HCT116 (cell line): ENCODE measurements around the gene WDR72. TPM values are rescaled to one million over a fixed set of nuclear protein-coding genes. Genes with fewer than 3 reads are reported as not detected.
"Not testable (repeated sequence)": the region's sequence is repeated elsewhere in the genome, so short reads cannot be mapped to it uniquely, and the experiment has no call there.

Experiments
- ATAC-seq: fragments of 200-7000 bp; cut with Tn5 transposase; 2 replicates; pipeline ENCODE4 v1.9.1; 2020; ENCODE audit warnings: mild to moderate bottlenecking, moderate library complexity
- BruUV-seq: library from RNA; stranded (reverse); fragments of 400-500 nt; replicated peaks from 2 replicates; lab custom pipeline; 2021; lab: Mats Ljungman, UMichigan
- CTCF ChIA-PET: fragments of 300-600 bp; sonication (Branson Sonifier 250); formaldehyde crosslinking; loops from one replicate; lab custom pipeline; 2021; ENCODE audit warnings: antibody characterized with exemption; lab: Charles Lee
- POLR2A ChIA-PET: fragments of 300-600, 350-600 bp; sonication (Branson Sonifier 250); formaldehyde crosslinking; loops from one replicate; lab custom pipeline; 2021; ENCODE audit warnings: antibody characterized with exemption; lab: Charles Lee
- RAD21 ChIA-PET, 2 experiments: fragments of 300-600 bp; sonication (Branson Sonifier 250); formaldehyde crosslinking; loops; one replicate each; lab custom pipeline; 2023; ENCODE audit warnings: low total read pairs in 2 of 2; ENCODE audit not compliant: uncharacterized antibody in 2 of 2, unreplicated experiment in 2 of 2, low non-redundant PET in 1 of 2; lab: Charles Lee
- DNase-seq: peaks from one replicate; pipeline ENCODE4 v3.0.0-alpha.2; 2010; ENCODE audit warnings: low read depth, low spot score
- H2AFZ ChIP-seq: fragments of 200-600 bp; shearing (Covaris generic), sonication (generic); 2 replicates; pipeline ENCODE4 v1.6.1; 2017; ENCODE audit warnings: low read depth, mixed run types, mixed read lengths, antibody characterized with exemption, low read length; ENCODE audit not compliant: poor library complexity, severe bottlenecking
- H3K27ac ChIP-seq: 2 replicates; pipeline ENCODE4 v1.5.1; 2012; ENCODE audit warnings: low read depth, low read length
- H3K27me3 ChIP-seq: fragments of 200-600 bp; sonication (generic); 2 replicates; pipeline ENCODE4 v1.6.1; 2016; ENCODE audit warnings: mixed run types, low read length, mixed read lengths; ENCODE audit not compliant: insufficient read depth
- H3K36me3 ChIP-seq, 2 experiments: fragments of 200-500 bp in 1 of 2; fragments of 200-600 bp in 1 of 2; sonication (Bioruptor generic) in 1 of 2; sonication (generic) in 1 of 2; 2 replicates each; pipeline versions ENCODE4 v1.5.1 to v1.6.1; 2014 to 2016; ENCODE audit warnings: low read length in 2 of 2, inconsistent platforms in 1 of 2, mixed read lengths in 1 of 2, mixed run types in 1 of 2; ENCODE audit not compliant: insufficient read depth in 2 of 2, control insufficient read depth in 1 of 2
- H3K4me1 ChIP-seq, 2 experiments: fragments of 200-600 bp in 1 of 2; sonication (generic) in 1 of 2; 2 replicates each; pipeline versions ENCODE4 v1.5.1 to v1.6.1; 2012 to 2017; ENCODE audit warnings: low read length in 2 of 2, inconsistent platforms in 1 of 2, mild to moderate bottlenecking in 1 of 2, mixed read lengths in 1 of 2, mixed run types in 1 of 2, moderate library complexity in 1 of 2; ENCODE audit not compliant: insufficient read depth in 2 of 2, control insufficient read depth in 1 of 2
- H3K4me2 ChIP-seq: fragments of 200-600 bp; sonication (generic); 2 replicates; pipeline ENCODE4 v1.6.1; 2017; ENCODE audit warnings: mixed run types, low read length, mixed read lengths
- H3K4me3 ChIP-seq, 2 experiments: fragments of 200-600 bp in 1 of 2; sonication (generic) in 1 of 2; replicated peaks in 1 of 2; 2 replicates each; pipeline ENCODE4 v1.5.1; 2011 to 2016; ENCODE audit warnings: low read length in 2 of 2, control low read depth in 1 of 2, low read depth in 1 of 2, mild to moderate bottlenecking in 1 of 2, mixed read lengths in 1 of 2, mixed run types in 1 of 2
- H3K79me2 ChIP-seq: fragments of 200-600 bp; sonication (generic); 2 replicates; pipeline ENCODE4 v1.6.1; 2017; ENCODE audit warnings: mild to moderate bottlenecking, mixed run types, low read length, moderate library complexity, mixed read lengths; ENCODE audit not compliant: insufficient read depth
- H3K9ac ChIP-seq: fragments of 200-600 bp; sonication (generic); 2 replicates; pipeline ENCODE4 v1.6.1; 2016; ENCODE audit warnings: low read length, mixed read lengths
- H3K9me2 ChIP-seq: fragments of 200-600 bp; sonication (generic), shearing (Covaris generic); 2 replicates; pipeline ENCODE4 v1.6.1; 2017; ENCODE audit warnings: mixed run types, mild to moderate bottlenecking, moderate library complexity; ENCODE audit not compliant: insufficient read depth
- H3K9me3 ChIP-seq, 2 experiments: fragments of 200-500 bp in 1 of 2; fragments of 200-600 bp in 1 of 2; sonication (Bioruptor generic) in 1 of 2; sonication (generic) in 1 of 2; 2 replicates each; pipeline ENCODE4 v1.6.1; 2014 to 2017; ENCODE audit warnings: low read length in 2 of 2, mixed read lengths in 2 of 2, inconsistent platforms in 1 of 2, low read depth in 1 of 2, mild to moderate bottlenecking in 1 of 2, mixed run types in 1 of 2, moderate library complexity in 1 of 2; ENCODE audit not compliant: control insufficient read depth in 1 of 2, insufficient read depth in 1 of 2
- H4K20me1 ChIP-seq: fragments of 200-600 bp; sonication (generic), shearing (Covaris generic); 2 replicates; pipeline ENCODE4 v1.6.1; 2017; ENCODE audit warnings: mixed run types, mild to moderate bottlenecking, moderate library complexity; ENCODE audit not compliant: insufficient read depth
- CBX3 ChIP-seq: IDR thresholded peaks from 2 replicates; pipeline ENCODE4 v1.6.1; 2012; ENCODE audit warnings: low read depth
- CEBPB ChIP-seq: IDR thresholded peaks from 2 replicates; pipeline ENCODE4 v1.6.1; 2012; ENCODE audit warnings: low read depth
- EGR1 ChIP-seq: IDR thresholded peaks from 2 replicates; pipeline ENCODE4 v1.6.1; 2012; ENCODE audit warnings: low read depth
- ELF1 ChIP-seq: IDR thresholded peaks from 2 replicates; pipeline ENCODE4 v1.6.1; 2012; ENCODE audit warnings: low read depth, borderline replicate concordance
- EZH2 ChIP-seq: fragments of 200-600 bp; sonication (generic); IDR thresholded peaks from 2 replicates; pipeline ENCODE4 v1.6.1; 2017; ENCODE audit warnings: antibody characterized with exemption, mixed run types
- EZH2phosphoT487 ChIP-seq: fragments of 200-600 bp; IDR thresholded peaks from 2 replicates; pipeline ENCODE4 v1.6.1; 2018; ENCODE audit warnings: antibody characterized with exemption, borderline replicate concordance
- POLR2AphosphoS5 ChIP-seq: IDR thresholded peaks from 2 replicates; pipeline ENCODE4 v1.6.1; 2011; ENCODE audit warnings: mild to moderate bottlenecking, low read depth, low read length, moderate library complexity
- SIN3A ChIP-seq: IDR thresholded peaks from 2 replicates; pipeline ENCODE4 v1.6.1; 2012; ENCODE audit warnings: low read depth
- SP1 ChIP-seq: IDR thresholded peaks from 2 replicates; pipeline ENCODE4 v1.6.1; 2012; ENCODE audit warnings: low read depth
- SRF ChIP-seq: IDR thresholded peaks from 2 replicates; pipeline ENCODE4 v1.6.1; 2012; ENCODE audit warnings: low read depth
- TCF7L2 ChIP-seq: IDR thresholded peaks from 2 replicates; pipeline ENCODE4 v1.7.0; 2011; ENCODE audit warnings: borderline replicate concordance, inconsistent platforms; ENCODE audit not compliant: insufficient read depth, insufficient read length; ENCODE audit errors: extremely low read depth
- ZFX ChIP-seq: fragments of 450-650 bp; IDR thresholded peaks from 2 replicates; pipeline ENCODE4 v1.6.1; 2017
- ZNF274 ChIP-seq: fragments of 200-500 bp; sonication (Bioruptor generic); IDR thresholded peaks from 2 replicates; pipeline ENCODE4 v1.6.1; 2014; ENCODE audit warnings: mild to moderate bottlenecking, low read depth, low read length, inconsistent platforms
- intact Hi-C: fragments of 100-400 bp; cut with micrococcal nuclease; formaldehyde crosslinking; loops from 2 replicates; pipeline ENCODE4 v1.10.0; 2022
- total RNA-seq: library from RNA; stranded (reverse); gene quantifications from one replicate; pipeline ENCODE4 v1.2.1, GENCODE V29; 2021; ENCODE audit not compliant: unreplicated experiment
- TF ChIP-seq, protein P1 (sequence below): IDR thresholded peaks from 2 replicates; pipeline ENCODE4 v1.6.1; 2012
- TF ChIP-seq, protein P2 (sequence below): IDR thresholded peaks from 2 replicates; pipeline ENCODE4 v1.6.1; 2012; ENCODE audit warnings: low read depth
- TF ChIP-seq, protein P3 (sequence below): IDR thresholded peaks from 2 replicates; pipeline ENCODE4 v1.6.1; 2012
- TF ChIP-seq, protein P4 (sequence below), 3 experiments: fragments of 200-600 bp in 1 of 3; sonication (generic) in 1 of 3; IDR thresholded peaks in 2 of 3; conservative IDR thresholded peaks in 1 of 3; 2 replicates each; pipeline ENCODE4 v1.5.1; 2012 to 2017; ENCODE audit warnings: low read depth in 2 of 3, low read length in 2 of 3, antibody characterized with exemption in 1 of 3, borderline replicate concordance in 1 of 3, control low read depth in 1 of 3, mild to moderate bottlenecking in 1 of 3, mixed read lengths in 1 of 3, mixed run types in 1 of 3, moderate library complexity in 1 of 3; ENCODE audit not compliant: insufficient read depth in 1 of 3

Gene WDR72
- total RNA-seq, 1 experiment from 2014 or later: 5.8 TPM

DNA sequence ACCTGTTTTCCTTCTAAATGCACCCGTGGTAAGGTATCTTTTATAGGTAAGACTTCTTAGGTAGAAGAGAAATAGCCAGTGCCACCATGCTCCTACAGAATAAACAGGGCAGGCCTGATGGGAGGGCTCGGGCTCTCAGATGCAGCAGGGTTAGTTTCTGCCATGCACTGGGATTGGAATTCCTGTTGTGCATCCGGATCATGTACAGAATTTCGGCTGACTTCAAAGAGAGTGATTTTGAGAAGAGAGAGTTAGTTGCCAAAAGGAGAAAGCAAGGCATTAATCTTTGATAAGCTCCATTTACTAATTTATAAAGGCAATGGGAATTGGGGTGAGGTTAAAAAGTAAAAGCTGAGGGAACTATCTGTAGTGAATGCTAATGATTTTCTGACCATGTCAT is 211.2 kb downstream of the WDR72 start:
- no peaks in the 10 kb centered on the region for H3K9me3 ChIP-seq
- intact Hi-C loops: no loop called here
- no peak overlapping the region for H3K9ac ChIP-seq
- H4K20me1 ChIP-seq: no peaks in the 10 kb centered on the region
- H3K4me3 ChIP-seq: no peak overlapping the region
- H3K79me2 ChIP-seq: no peaks in the 10 kb centered on the region
- H3K4me2 ChIP-seq: no peak overlapping the region
- no peaks in the 10 kb centered on the region for H3K4me1 ChIP-seq
- ChIA-PET RAD21 (no interaction called here), CTCF (no interaction called here), POLR2A (no interaction called here)
- ATAC-seq (no peak), DNase-seq (no peak)
- H3K27ac ChIP-seq: no peak overlapping the region
- H3K36me3 ChIP-seq: no peaks in the 10 kb centered on the region
- no peak overlapping the region for H2AFZ ChIP-seq
- BruUV-seq: no TSS peak
- no peaks in the 10 kb centered on the region for H3K27me3 ChIP-seq
- no peak for TF ChIP-seq SP1
- TF ChIP-seq ZNF274: no peak
- no peak for TF ChIP-seq ZFX
- TF ChIP-seq EZH2: no peak
- no peak for TF ChIP-seq SIN3A
- TF ChIP-seq, protein P1, sequence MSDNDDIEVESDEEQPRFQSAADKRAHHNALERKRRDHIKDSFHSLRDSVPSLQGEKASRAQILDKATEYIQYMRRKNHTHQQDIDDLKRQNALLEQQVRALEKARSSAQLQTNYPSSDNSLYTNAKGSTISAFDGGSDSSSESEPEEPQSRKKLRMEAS: no peak
- no peak for TF ChIP-seq POLR2AphosphoS5
- no peak for TF ChIP-seq TCF7L2
- no peak for TF ChIP-seq CBX3
- TF ChIP-seq, protein P2, sequence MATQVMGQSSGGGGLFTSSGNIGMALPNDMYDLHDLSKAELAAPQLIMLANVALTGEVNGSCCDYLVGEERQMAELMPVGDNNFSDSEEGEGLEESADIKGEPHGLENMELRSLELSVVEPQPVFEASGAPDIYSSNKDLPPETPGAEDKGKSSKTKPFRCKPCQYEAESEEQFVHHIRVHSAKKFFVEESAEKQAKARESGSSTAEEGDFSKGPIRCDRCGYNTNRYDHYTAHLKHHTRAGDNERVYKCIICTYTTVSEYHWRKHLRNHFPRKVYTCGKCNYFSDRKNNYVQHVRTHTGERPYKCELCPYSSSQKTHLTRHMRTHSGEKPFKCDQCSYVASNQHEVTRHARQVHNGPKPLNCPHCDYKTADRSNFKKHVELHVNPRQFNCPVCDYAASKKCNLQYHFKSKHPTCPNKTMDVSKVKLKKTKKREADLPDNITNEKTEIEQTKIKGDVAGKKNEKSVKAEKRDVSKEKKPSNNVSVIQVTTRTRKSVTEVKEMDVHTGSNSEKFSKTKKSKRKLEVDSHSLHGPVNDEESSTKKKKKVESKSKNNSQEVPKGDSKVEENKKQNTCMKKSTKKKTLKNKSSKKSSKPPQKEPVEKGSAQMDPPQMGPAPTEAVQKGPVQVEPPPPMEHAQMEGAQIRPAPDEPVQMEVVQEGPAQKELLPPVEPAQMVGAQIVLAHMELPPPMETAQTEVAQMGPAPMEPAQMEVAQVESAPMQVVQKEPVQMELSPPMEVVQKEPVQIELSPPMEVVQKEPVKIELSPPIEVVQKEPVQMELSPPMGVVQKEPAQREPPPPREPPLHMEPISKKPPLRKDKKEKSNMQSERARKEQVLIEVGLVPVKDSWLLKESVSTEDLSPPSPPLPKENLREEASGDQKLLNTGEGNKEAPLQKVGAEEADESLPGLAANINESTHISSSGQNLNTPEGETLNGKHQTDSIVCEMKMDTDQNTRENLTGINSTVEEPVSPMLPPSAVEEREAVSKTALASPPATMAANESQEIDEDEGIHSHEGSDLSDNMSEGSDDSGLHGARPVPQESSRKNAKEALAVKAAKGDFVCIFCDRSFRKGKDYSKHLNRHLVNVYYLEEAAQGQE: no peak
- no peak for TF ChIP-seq CEBPB
- no peak for TF ChIP-seq SRF
- TF ChIP-seq, protein P3, sequence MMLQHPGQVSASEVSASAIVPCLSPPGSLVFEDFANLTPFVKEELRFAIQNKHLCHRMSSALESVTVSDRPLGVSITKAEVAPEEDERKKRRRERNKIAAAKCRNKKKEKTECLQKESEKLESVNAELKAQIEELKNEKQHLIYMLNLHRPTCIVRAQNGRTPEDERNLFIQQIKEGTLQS: no peak
- no peak for TF ChIP-seq EZH2phosphoT487
- TF ChIP-seq, protein P4, sequence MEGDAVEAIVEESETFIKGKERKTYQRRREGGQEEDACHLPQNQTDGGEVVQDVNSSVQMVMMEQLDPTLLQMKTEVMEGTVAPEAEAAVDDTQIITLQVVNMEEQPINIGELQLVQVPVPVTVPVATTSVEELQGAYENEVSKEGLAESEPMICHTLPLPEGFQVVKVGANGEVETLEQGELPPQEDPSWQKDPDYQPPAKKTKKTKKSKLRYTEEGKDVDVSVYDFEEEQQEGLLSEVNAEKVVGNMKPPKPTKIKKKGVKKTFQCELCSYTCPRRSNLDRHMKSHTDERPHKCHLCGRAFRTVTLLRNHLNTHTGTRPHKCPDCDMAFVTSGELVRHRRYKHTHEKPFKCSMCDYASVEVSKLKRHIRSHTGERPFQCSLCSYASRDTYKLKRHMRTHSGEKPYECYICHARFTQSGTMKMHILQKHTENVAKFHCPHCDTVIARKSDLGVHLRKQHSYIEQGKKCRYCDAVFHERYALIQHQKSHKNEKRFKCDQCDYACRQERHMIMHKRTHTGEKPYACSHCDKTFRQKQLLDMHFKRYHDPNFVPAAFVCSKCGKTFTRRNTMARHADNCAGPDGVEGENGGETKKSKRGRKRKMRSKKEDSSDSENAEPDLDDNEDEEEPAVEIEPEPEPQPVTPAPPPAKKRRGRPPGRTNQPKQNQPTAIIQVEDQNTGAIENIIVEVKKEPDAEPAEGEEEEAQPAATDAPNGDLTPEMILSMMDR (IDR thresholded peaks at IDR 0.05 in 2 of 3, conservative IDR thresholded peaks at IDR 0.05 in 1 of 3; ENCODE audit: borderline replicate concordance in 1 of 3, insufficient read depth in 1 of 3, low read depth in 2 of 3, low read length in 2 of 3): no peak
- no peak for TF ChIP-seq EGR1
- TF ChIP-seq ELF1: no peak
- H3K9me2 ChIP-seq: no peaks in the 10 kb centered on the region

DNA sequence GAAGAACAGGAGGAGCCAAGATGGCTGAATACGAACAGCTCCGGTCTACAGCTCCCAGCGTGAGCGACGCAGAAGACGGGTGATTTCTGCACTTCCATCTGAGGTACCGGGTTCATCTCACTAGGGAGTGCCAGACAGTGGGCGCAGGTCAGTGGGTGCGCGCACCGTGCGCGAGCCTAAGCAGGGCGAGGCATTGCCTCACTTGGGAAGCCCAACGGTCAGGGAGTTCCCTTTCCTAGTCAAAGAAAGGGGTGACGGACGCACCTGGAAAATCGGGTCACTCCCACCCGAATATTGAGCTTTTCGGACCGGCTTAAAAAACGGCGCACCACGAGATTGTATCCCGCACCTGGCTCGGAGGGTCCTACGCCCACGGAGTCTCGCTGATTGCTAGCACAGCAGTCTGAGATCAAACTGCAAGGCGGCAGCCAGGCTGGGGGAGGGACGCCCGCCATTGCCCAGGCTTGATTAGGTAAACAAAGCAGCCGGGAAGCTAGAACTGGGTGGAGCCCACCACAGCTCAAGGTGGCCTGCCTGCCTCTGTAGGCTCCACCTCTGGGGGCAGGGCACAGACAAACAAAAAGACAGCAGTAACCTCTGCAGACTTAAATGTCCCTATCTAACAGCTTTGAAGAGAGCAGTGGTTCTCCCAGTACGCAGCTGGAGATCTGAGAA is 218.7 kb downstream of the WDR72 start:
- peak overlapping the region; percentile 63 for H3K9ac ChIP-seq
- H3K4me1 ChIP-seq, H3K36me3 ChIP-seq, POLR2A ChIA-PET, CTCF ChIA-PET, H2AFZ ChIP-seq, H4K20me1 ChIP-seq, RAD21 ChIA-PET, H3K9me3 ChIP-seq, H3K9me2 ChIP-seq, ATAC-seq, intact Hi-C loops, H3K27me3 ChIP-seq, H3K79me2 ChIP-seq: not testable (repeated sequence)
- peak; percentile 3 for DNase-seq
- peak overlapping the region; percentile 47 for H3K27ac ChIP-seq
- peak overlapping the region; percentile 51 to 69 for H3K4me3 ChIP-seq
- H3K4me2 ChIP-seq: peak overlapping the region; percentile 77
- TSS peak; percentile 34 for BruUV-seq
